GM19324 (cell line): ENCODE data around the gene MSANTD2.

Experiments used
- ATAC-seq: cut with Tn5 transposase; IDR thresholded peaks from one replicate; pipeline ENCODE4 v1.9.1; 2021; ENCODE audit warnings: mild to moderate bottlenecking, moderate library complexity; ENCODE audit not compliant: unreplicated experiment, low FRiP score

The MSANTD2 gene

DNA sequence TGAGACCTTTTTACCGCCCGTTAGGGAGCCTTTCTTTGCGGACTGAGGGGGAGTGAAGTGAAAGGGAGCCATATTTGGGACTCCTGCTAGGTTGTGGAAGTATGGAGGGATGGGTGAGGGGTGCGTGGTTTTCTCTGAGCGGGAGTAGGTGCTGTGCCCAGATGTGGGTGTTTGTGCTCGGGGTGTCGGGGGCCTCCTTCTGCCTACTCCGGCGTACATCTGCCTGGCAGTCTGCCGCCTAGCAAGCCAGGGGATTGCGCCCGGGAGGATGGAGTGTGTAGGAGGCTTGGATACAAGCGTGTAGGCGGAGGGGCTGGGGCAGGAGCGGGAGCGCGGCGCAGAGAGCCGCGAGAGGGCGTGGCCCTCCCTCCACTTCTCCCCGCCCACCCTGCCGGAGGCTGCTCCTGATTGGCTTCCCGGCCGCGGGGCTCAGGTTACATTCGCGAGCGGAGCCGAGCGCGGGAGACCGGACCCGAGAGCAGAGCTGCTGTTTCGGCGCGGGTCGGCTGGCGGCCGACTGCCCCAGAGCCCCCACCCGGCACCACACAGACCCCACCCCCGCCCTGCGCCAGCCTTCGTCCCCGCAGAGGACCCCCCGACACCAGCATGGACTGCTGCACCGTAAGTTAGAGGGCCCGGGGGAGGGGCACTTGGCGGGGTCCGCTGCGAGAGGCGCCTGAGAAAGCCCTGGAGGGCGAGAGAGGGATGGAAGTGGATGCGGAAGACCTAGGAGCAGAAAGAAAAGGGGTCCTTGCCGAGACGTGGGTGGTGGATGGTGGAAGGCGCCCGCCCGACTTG, 60.5 kb downstream of the MSANTD2 start, which contains the start of gene NRGN:
TSS of gene NRGN (plus strand) at position 464 of the 798 bp plus-strand sequence. CDS start at position 607, 143 bp downstream.
- ATAC-seq: peak; percentile 99

DNA sequence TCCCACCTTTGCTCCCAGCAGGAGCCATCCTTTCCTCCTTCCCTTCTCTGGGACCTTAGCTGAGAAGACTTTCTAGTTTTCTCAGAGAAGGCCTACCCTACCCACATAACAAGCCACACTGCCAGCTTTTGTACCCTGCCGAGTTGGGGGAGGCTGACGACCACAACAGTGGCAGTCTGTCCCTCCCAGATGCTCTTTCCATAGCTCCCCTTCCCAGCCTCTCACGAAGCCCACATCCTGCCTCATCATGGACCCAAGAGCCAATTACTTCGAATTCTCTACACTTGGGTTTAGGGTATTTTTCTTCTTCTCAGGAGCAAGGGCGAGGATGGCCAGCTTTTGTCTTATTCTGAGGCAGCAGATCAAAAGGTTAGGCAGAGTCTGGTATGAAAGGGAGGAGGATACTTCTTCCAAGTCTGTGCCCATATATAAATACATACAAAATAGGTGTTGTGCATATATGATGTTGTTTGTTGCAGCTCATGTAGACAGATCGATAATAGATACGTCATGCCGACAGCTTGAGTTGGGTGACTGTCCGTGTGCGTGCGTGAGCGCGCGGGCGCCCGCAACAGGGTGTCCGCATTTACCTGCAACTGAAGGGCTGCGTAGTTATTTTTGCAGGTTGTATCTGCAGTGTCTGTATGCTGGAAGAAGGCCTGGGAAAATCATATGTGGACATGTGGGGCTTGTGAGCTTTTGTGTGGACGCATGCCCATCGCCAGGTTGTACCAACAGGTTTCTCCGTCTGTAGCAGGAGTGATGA, 61.3 kb downstream of the MSANTD2 start:
- ATAC-seq: no peak

- ATAC-seq: no peak
Measured at GRCh38 chr11:124737638-124738305, 62.4 kb downstream of the MSANTD2 start.

GRCh38 chr11:124736736-124737135, 63.5 kb downstream of the MSANTD2 start:
- ATAC-seq: no peak

GRCh38 chr11:124732230-124732629, 68.0 kb downstream of the MSANTD2 start:
- ATAC-seq: no peak

DNA sequence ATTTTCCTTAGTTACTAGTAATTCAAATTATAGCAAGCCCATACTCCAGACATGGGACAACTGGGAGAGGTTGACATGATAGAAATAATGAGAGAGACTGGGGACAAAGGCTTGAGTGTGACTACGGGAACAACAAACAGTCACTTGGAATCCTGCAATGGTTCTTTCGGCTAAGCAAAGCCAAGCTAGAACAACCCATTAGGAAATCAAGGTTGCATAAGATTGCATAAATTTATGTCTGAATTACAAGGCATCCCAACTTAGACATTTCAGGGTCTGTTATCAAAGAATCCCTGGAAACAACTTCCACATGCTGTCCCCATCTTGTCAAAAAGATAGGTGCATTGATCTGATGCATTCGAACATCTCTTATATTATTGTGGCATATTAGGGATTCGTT, 70.6 kb downstream of the MSANTD2 start:
- ATAC-seq: no peak

DNA sequence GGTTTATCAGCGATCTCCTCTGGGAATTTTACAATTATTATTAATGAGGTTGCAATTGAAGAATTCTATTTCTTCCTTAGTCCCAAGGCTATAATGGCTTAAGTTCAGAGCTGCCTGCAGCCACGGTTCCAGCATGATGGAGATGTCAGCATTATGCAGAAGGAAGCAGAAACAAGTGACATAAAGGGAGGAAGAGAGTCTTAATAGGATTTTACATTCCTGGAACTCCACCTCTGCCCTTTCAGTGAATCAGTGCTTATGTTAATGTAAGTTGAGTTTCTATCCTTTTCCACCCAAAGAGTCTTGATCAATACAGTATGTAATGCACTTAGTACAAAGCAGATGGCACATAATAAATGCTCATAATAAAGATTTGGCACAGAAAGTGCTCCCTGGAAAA, 72.1 kb downstream of the MSANTD2 start:
- no peak for ATAC-seq

GRCh38 chr11:124727474-124727873, 72.7 kb downstream of the MSANTD2 start:
- no peak for ATAC-seq

- peak; percentile 18 for ATAC-seq
Measured at GRCh38 chr11:124725719-124726105, 74.5 kb downstream of the MSANTD2 start.

GRCh38 chr11:124724979-124725718, 75.1 kb downstream of the MSANTD2 start:
- ATAC-seq: peak; percentile 91

DNA sequence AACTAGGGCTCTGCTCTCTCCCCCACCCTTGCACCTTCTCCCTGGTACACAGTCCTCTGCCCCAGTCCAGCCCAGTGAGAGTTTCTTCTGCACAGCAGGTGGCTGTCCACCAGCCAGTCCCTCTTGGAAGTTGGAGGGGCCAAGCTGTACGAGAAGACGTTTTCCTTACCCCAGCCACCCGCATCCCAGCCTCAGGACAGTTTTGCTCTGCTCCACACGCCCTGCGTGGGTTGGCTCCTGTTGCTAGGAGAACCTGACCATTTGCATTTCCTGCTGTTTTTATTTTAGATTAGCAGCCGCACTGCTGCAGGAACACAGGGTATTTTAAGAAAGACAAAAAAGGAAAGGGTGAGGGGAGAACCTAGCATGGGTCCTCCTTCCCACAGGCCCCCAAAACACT, 78.0 kb downstream of the MSANTD2 start:
- ATAC-seq: no peak

GRCh38 chr11:124719534-124719933, 80.7 kb downstream of the MSANTD2 start:
- ATAC-seq: no peak

DNA sequence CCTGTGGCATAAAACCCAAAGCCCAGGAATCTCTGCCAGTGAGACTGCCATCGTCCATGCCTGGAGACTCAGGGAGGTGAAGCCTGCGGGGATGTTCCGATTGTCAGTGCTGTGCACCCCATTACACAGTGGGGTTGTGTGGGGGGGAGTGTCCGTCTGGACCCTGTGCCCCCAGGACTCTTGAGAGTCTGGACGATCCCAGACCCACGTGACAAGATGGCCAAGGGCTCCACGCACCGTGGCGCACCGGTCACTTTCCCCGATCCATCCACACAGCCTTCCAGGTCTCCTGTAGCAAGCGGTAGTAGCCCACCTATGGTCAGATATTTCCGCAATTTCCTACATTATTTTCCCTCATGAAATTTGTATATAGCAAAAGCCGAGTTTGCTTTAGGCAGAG, 81.4 kb downstream of the MSANTD2 start:
- no peak for ATAC-seq

- ATAC-seq: no peak
Measured at GRCh38 chr11:124717786-124718651, 82.2 kb downstream of the MSANTD2 start.

- ATAC-seq: no peak
Measured at GRCh38 chr11:124717421-124717785, 82.8 kb downstream of the MSANTD2 start.

GRCh38 chr11:124716591-124716990, 83.6 kb downstream of the MSANTD2 start:
- no peak for ATAC-seq
